Neutrophil (primary cell): Measurements from ENCODE around the gene KLF11.

Source experiments
- H3K27ac ChIP-seq: fragments of 200-600 bp; sonication (generic); 2 replicates; pipeline ENCODE4 v1.5.1; 2016; ENCODE audit warnings: mild to moderate bottlenecking, moderate library complexity
- H3K27me3 ChIP-seq: fragments of 200-600 bp; sonication (generic); 2 replicates; pipeline ENCODE4 v1.6.0; 2016; ENCODE audit warnings: mild to moderate bottlenecking
- H3K36me3 ChIP-seq: fragments of 200-600 bp; sonication (generic); 2 replicates; pipeline ENCODE4 v1.5.1; 2017
- H3K4me1 ChIP-seq, 2 experiments: fragments of 200-600 bp in 1 of 2; sonication (generic) in 1 of 2; 1 replicate in 1 of 2; 2 replicates in 1 of 2; pipeline versions ENCODE4 v1.5.1 to v1.6.1; 2013 to 2016; ENCODE audit warnings: low read depth in 1 of 2, low read length in 1 of 2, mild to moderate bottlenecking in 1 of 2, moderate library complexity in 1 of 2; ENCODE audit not compliant: control insufficient read depth in 1 of 2, insufficient read depth in 1 of 2
- H3K4me3 ChIP-seq, 2 experiments: fragments of 200-600 bp in 1 of 2; sonication (generic) in 1 of 2; 1 replicate in 1 of 2; 2 replicates in 1 of 2; pipeline ENCODE4 v1.5.1; 2013 to 2016; ENCODE audit warnings: low read depth in 1 of 2, low read length in 1 of 2, mild to moderate bottlenecking in 1 of 2, moderate library complexity in 1 of 2
- H3K9me3 ChIP-seq: fragments of 200-600 bp; sonication (generic); 2 replicates; pipeline ENCODE4 v1.5.1; 2016
- CTCF ChIP-seq: fragments of 200-600 bp; sonication (generic); IDR thresholded peaks from 2 replicates; pipeline ENCODE4 v1.5.1; 2016; ENCODE audit warnings: antibody characterized with exemption

Gene KLF11

GRCh38 chr2:10096641-10097040, 53.3 kb downstream of the KLF11 start:
- Histone ChIP-seq H3K9me3 (no peaks in the 10 kb centered on the region), H3K36me3 (no peaks in the 10 kb centered on the region), H3K4me3 (no peak overlapping the region), H3K4me1 (peaks cover 4 to 7% of the 10 kb centered on the region in 2 experiments), H3K27ac (no peak overlapping the region), H3K27me3 (peaks cover 27% of the 10 kb centered on the region)
- TF ChIP-seq CTCF = no peak

- Histone ChIP-seq H3K27ac (no peak overlapping the region), H3K36me3 (no peaks in the 10 kb centered on the region), H3K4me1 (peaks cover 4 to 7% of the 10 kb centered on the region in 2 experiments), H3K9me3 (no peaks in the 10 kb centered on the region), H3K27me3 (peaks cover 27% of the 10 kb centered on the region), H3K4me3 (no peak overlapping the region)
- TF ChIP-seq CTCF = peak; percentile 83
Observed at GRCh38 chr2:10097352-10098148, 54.2 kb downstream of the KLF11 start.

- no peaks in the 10 kb centered on the region for H3K27me3 ChIP-seq
- H3K9me3 ChIP-seq = no peaks in the 10 kb centered on the region
- no peak overlapping the region for H3K4me3 ChIP-seq
- H3K27ac ChIP-seq = no peak overlapping the region
- TF ChIP-seq CTCF = no peak
- peaks cover 4 to 7% of the 10 kb centered on the region in 2 experiments for H3K4me1 ChIP-seq
- H3K36me3 ChIP-seq = no peaks in the 10 kb centered on the region
Observed at GRCh38 chr2:10101491-10101890, 58.1 kb downstream of the KLF11 start.

GRCh38 chr2:10103179-10103578, 59.8 kb downstream of the KLF11 start:
- TF ChIP-seq CTCF = no peak
- H3K4me3 ChIP-seq = no peak overlapping the region
- H3K36me3 ChIP-seq = no peaks in the 10 kb centered on the region
- no peaks in the 10 kb centered on the region for H3K4me1 ChIP-seq
- no peaks in the 10 kb centered on the region for H3K27me3 ChIP-seq
- H3K27ac ChIP-seq = no peak overlapping the region
- H3K9me3 ChIP-seq = no peaks in the 10 kb centered on the region
